ENCODE data around the gene ARPC5L. TPM values are rescaled to one million over a fixed set of nuclear protein-coding genes. Genes with fewer than 3 reads are reported as not detected.

ARPC5L gene
- total and polyA plus RNA-seq, 3 donors from 2014 or later: 64.7 to 111 (median 75.4) TPM

DNA sequence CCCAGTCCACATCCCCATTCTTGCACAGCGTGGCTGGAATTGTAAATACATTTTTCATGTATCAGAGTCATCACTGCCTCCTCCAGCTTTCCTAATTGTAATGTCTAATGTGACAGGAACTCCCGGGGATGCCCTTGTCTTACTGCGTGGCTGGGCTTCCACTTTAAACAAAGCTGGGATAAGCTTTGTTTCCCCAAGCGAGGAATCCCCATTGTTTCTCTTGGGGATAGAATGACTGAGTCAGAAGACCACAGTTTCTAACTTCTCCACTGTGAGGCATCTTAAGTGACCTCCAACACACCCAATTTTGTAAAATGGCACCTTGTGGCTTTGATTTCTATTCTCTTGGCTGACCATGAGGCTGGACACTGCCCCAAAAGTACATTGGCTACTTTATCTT, 22.4 kb downstream of the ARPC5L start:
- H3K4me1 ChIP-seq: no peaks in the 10 kb centered on the region
- H3K27me3 ChIP-seq: no peaks in the 10 kb centered on the region
- no peak overlapping the region for H3K4me3 ChIP-seq
- TF ChIP-seq POLR2A (IDR thresholded peaks at IDR 0.05): no peak
- TF ChIP-seq, protein P1, sequence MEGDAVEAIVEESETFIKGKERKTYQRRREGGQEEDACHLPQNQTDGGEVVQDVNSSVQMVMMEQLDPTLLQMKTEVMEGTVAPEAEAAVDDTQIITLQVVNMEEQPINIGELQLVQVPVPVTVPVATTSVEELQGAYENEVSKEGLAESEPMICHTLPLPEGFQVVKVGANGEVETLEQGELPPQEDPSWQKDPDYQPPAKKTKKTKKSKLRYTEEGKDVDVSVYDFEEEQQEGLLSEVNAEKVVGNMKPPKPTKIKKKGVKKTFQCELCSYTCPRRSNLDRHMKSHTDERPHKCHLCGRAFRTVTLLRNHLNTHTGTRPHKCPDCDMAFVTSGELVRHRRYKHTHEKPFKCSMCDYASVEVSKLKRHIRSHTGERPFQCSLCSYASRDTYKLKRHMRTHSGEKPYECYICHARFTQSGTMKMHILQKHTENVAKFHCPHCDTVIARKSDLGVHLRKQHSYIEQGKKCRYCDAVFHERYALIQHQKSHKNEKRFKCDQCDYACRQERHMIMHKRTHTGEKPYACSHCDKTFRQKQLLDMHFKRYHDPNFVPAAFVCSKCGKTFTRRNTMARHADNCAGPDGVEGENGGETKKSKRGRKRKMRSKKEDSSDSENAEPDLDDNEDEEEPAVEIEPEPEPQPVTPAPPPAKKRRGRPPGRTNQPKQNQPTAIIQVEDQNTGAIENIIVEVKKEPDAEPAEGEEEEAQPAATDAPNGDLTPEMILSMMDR (IDR thresholded peaks at IDR 0.05): no peak
- no peaks in the 10 kb centered on the region for H3K36me3 ChIP-seq (ENCODE audit: low read depth, missing control alignments)
- 77 to 85% methylated on average over 4 of the region's 4 CpGs for WGBS, 2 donors
- H3K9me3 ChIP-seq: no peaks in the 10 kb centered on the region
- no peak for DNase-seq
- intact Hi-C loops (cut with DNase I; ENCODE audit: low total_unique reads): no loop called here
- no peak overlapping the region for H3K27ac ChIP-seq

DNA sequence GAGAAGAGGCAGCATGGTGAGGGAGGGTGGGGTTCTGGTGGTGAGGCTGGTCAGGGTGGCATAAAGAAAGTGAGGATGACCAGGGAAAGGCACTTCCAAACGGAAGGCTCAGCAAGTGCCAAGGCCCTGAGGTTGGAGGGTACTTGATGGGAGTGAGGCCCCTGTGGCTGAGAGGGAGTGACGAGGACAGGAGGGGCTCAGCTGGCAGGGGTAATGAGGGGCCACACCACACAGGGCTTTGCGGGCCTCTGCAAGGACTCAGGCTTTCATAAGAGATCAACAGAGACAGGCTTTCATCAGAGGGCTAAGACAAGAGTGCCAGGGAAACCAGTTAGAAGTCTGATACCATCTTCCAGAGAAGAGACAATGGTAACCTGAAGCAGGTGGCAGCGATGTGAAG, 23.6 kb downstream of the ARPC5L start:
- intact Hi-C loops (cut with DNase I; ENCODE audit: low total_unique reads): no loop called here
- TF ChIP-seq, protein P1 (IDR thresholded peaks at IDR 0.05): no peak
- no peak for TF ChIP-seq POLR2A (IDR thresholded peaks at IDR 0.05)

DNA sequence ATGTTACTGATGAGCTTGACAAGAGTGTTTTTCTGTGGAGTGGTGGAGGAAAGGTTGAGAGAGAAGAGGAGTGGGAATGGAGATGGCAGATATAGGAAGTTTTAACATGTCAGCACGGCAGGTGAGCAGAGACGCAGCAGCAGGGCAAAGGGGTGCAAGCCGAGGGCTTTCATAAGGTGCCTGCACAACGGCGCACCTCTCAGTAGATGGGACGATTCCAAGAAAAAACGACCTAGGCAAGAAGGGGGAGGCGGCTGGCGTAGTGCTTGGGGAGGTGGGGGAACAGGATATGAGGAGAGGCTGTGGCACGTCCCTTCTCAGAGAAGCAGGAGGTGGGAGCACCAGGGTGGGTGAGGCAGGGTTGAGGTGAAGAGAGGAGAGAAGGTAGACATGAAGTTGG, 24.5 kb downstream of the ARPC5L start:
- no peak for DNase-seq
- Histone ChIP-seq H3K4me1 (no peaks in the 10 kb centered on the region), H3K4me3 (no peak overlapping the region), H3K27ac (no peak overlapping the region), H3K36me3 (ENCODE audit: low read depth, missing control alignments) (no peaks in the 10 kb centered on the region), H3K9me3 (no peaks in the 10 kb centered on the region), H3K27me3 (no peaks in the 10 kb centered on the region)
- 83 to 87% methylated on average over 10 of the region's 10 CpGs for WGBS, 2 donors
- intact Hi-C loops (cut with DNase I; ENCODE audit: low total_unique reads): no loop called here
- TF ChIP-seq, protein P1 (IDR thresholded peaks at IDR 0.05): no peak
- no peak for TF ChIP-seq POLR2A (IDR thresholded peaks at IDR 0.05)

More for the DNA sequence above, 23.6 kb downstream of the ARPC5L start:
- DNase-seq: no peak
- Histone ChIP-seq H3K4me3 (no peak overlapping the region), H3K36me3 (ENCODE audit: low read depth, missing control alignments) (no peaks in the 10 kb centered on the region), H3K27ac (no peak overlapping the region), H3K4me1 (no peaks in the 10 kb centered on the region), H3K9me3 (no peaks in the 10 kb centered on the region), H3K27me3 (no peaks in the 10 kb centered on the region)
- WGBS, 2 donors: 92 to 94% methylated on average over 4 of the region's 4 CpGs

DNA sequence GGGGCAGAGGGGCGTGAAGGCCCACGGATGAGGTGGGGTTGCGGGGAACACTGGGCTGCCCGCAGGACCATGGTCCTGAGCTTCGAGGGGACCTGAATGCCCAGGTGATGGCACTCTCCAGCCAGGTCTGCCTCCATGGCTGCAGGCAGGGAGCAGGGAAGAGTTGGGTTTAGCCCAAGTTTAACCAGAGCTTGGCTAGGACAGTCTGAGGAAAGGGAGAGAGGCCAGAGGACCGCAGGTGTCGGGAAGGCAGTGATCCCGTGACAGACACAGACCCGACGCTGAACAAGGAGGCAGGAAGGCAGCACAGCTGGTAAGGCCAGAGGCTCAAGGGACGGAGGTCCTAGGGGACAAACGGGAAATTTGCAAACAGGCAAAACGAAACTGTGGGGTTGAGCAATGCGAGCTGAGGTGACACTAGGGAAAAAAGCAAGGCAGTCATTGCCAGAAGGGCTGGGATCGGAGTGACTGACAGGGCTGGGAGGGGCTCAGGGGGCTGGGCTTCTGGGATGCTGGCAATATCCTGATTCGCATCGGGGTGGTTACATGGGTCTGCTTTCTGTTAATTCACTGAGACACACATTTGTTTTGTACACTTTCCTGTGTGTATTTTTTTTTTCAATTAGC, 25.0 kb downstream of the ARPC5L start:
- WGBS, 2 donors: 90% methylated on average over 17 of the region's 17 CpGs
- H3K36me3 ChIP-seq (ENCODE audit: low read depth, missing control alignments): no peaks in the 10 kb centered on the region

More for the DNA sequence above, 25.0 kb downstream of the ARPC5L start:
- H3K27me3 ChIP-seq: no peaks in the 10 kb centered on the region
- H3K4me3 ChIP-seq: no peak overlapping the region
- no peak overlapping the region for H3K27ac ChIP-seq
- no peaks in the 10 kb centered on the region for H3K9me3 ChIP-seq
- intact Hi-C loops (cut with DNase I; ENCODE audit: low total_unique reads): no loop called here
- H3K4me1 ChIP-seq: no peaks in the 10 kb centered on the region
- TF ChIP-seq, protein P1 (IDR thresholded peaks at IDR 0.05): no peak
- no peak for TF ChIP-seq POLR2A (IDR thresholded peaks at IDR 0.05)
- DNase-seq: no peak

All from testis (tissue), 3 donors.